ENCODE measurements around the gene RNF14. TPM values are rescaled to one million over a fixed set of nuclear protein-coding genes. Genes with fewer than 3 reads are reported as not detected.
A peak's percentile ranks its signal among the peaks of the same experiment; 100 is the strongest.

RNF14 gene
- total RNA-seq, 1 experiment from 2014 or later, result 29.7 TPM

DNA sequence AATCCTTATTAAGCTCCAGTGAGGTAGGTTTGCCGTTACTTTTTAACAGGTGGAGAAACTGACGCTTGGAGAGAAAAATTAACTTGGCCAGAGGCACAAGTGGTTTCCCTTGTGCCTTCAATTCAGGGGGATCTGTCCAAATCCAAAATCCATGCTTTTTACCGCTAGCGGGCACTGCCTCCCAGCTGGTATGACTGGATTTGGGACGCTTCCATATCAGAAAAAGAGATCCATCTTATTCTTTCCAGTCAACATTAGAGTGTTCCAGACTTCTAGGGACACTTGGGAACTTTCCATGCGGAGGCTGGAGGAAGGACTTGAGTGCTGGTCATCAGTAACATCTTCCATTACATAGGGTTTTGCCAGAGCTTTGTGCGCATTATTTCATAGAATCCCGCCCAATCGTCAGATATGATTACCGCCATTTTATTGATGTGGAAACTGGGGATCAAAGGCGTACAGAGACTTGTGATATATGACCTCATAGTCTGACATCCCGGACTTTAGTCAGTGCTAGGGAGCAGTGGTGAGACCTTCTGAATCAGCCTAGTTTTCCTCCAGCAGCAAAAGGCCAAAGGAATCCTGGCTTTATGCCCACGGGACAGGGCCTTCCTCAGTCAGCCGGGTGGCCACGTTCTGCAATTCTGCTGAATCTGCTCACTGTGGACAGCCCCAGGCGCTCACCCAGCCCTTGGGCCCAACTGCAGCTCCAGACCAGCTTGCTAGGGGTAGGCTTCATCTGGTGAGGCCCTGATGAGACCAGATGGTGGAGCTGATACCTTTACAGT is 45.0 kb downstream of the RNF14 start:
- 0 out of 2 replicates have a peak, but pooled peaks cover 4% of the 10 kb centered on the region for H3K36me3 ChIP-seq (ENCODE audit: low read depth)
- DNase-seq, result peak in 1 of 2 experiments; percentile 10
- H3K9me2 ChIP-seq (ENCODE audit: insufficient read depth), result no peaks in the 10 kb centered on the region
- BruUV-seq (replicated peaks), result TSS peak; percentile 83
- H4K20me1 ChIP-seq (ENCODE audit: insufficient read depth), result no peaks in the 10 kb centered on the region
- CTCF ChIA-PET, result interaction anchor here (0.6 to 0.7 kb wide), 3 partner anchors 117 to 1210 kb away, joined by 3 to 15 read pairs (median 6); no protein-coding TSS in a partner anchor
- no peak for TF ChIP-seq EZH2 (IDR thresholded peaks at IDR 0.05; ENCODE audit: low read depth)
- intact Hi-C loops (cut with micrococcal nuclease; ENCODE audit: unreplicated experiment), result loop anchor here (2.0 kb wide), 2 partner anchors 43 to 45 kb away; no protein-coding TSS in a partner anchor
- peaks cover 32% of the 10 kb centered on the region for H3F3A ChIP-seq (ENCODE audit: insufficient read depth, low read depth)
- peak overlapping the region; percentile 61 for H3K4me3 ChIP-seq
- peaks cover 17% of the 10 kb centered on the region; the same call in 1 of the 2 replicates for H3K79me2 ChIP-seq (ENCODE audit: low read depth)
- no peak overlapping the region for H2AFZ ChIP-seq
- peaks cover 34% of the 10 kb centered on the region for H3K4me1 ChIP-seq (replicated peaks; ENCODE audit: insufficient read depth)
- H3K27me3 ChIP-seq (ENCODE audit: insufficient read depth, low read depth), result no peaks in the 10 kb centered on the region
- H3K27ac ChIP-seq, result peak overlapping the region; percentile 82
- peak overlapping the region; percentile 88 for H3K4me2 ChIP-seq
- POLR2A ChIA-PET (ENCODE audit: unreplicated experiment), result interaction anchor here (0.5 to 0.6 kb wide), 4 partner anchors 10 to 422 kb away, joined by 4 to 6 read pairs (median 5); no protein-coding TSS in a partner anchor
- no peaks in the 10 kb centered on the region for H3K9me3 ChIP-seq (ENCODE audit: insufficient read depth, low read depth)

DNA sequence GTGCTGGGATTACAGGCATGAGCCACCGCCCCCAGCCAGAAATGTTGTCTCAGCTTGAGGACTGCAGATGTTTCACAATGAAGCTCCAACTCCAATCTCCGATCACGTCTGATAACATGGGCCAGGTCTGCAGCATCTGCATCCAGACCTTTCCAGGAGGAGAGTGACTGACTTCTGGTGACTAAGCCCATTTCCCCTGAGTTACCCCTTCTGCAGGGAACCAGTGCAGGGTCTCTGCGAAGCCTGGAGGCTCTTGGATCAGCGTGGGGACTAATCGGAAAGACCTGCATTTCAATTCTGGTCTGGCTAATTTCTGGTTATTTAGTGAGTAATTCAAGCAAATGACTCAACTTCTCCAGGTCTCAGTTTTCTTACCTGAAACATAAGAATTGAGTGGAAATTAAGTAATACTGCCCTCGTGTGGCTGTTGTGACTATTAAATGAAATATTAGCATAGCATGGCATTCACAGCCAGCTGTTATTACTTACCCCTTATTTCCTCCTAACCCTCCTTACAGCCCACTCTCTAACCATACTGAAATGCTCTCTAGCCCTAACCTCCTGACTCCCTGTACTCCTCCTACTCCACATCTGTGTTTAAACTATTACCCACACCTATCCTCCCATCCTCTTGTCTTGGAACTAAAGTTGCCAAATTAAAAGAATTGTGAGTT is 46.1 kb downstream of the RNF14 start:
- CTCF ChIA-PET, result interaction anchor here (0.5 kb wide), 1 partner anchor 456 kb away, joined by 13 read pairs; no protein-coding TSS in a partner anchor
- no TSS peak for BruUV-seq (replicated peaks)
- peaks cover 34% of the 10 kb centered on the region for H3K4me1 ChIP-seq (replicated peaks; ENCODE audit: insufficient read depth)
- H3K27ac ChIP-seq, result peak overlapping the region; percentile 82
- no peak for TF ChIP-seq EZH2 (IDR thresholded peaks at IDR 0.05; ENCODE audit: low read depth)
- TF ChIP-seq, protein P1, sequence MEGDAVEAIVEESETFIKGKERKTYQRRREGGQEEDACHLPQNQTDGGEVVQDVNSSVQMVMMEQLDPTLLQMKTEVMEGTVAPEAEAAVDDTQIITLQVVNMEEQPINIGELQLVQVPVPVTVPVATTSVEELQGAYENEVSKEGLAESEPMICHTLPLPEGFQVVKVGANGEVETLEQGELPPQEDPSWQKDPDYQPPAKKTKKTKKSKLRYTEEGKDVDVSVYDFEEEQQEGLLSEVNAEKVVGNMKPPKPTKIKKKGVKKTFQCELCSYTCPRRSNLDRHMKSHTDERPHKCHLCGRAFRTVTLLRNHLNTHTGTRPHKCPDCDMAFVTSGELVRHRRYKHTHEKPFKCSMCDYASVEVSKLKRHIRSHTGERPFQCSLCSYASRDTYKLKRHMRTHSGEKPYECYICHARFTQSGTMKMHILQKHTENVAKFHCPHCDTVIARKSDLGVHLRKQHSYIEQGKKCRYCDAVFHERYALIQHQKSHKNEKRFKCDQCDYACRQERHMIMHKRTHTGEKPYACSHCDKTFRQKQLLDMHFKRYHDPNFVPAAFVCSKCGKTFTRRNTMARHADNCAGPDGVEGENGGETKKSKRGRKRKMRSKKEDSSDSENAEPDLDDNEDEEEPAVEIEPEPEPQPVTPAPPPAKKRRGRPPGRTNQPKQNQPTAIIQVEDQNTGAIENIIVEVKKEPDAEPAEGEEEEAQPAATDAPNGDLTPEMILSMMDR (conservative IDR thresholded peaks at IDR 0.05), result peak; percentile 69
- no peaks in the 10 kb centered on the region for H3K27me3 ChIP-seq (ENCODE audit: insufficient read depth, low read depth)
- intact Hi-C loops (cut with micrococcal nuclease; ENCODE audit: unreplicated experiment), result loop anchor here (2.0 to 5.0 kb wide), 2 partner anchors 44 to 117 kb away; no protein-coding TSS in a partner anchor
- peaks cover 32% of the 10 kb centered on the region for H3F3A ChIP-seq (ENCODE audit: insufficient read depth, low read depth)
- no peaks in the 10 kb centered on the region for H3K9me3 ChIP-seq (ENCODE audit: insufficient read depth, low read depth)
- peak overlapping the region; percentile 18; the same call in 1 of the 2 replicates for H3K4me3 ChIP-seq
- no peaks in the 10 kb centered on the region for H3K36me3 ChIP-seq (ENCODE audit: low read depth)
- peak overlapping the region; percentile 88 for H3K4me2 ChIP-seq
- DNase-seq, result peak; percentile 34 to 90
- peak overlapping the region; percentile 65; the same call in 1 of the 2 replicates for H2AFZ ChIP-seq
- H3K79me2 ChIP-seq (ENCODE audit: low read depth), result peaks cover 17% of the 10 kb centered on the region; the same call in 1 of the 2 replicates
- H3K9me2 ChIP-seq (ENCODE audit: insufficient read depth), result no peaks in the 10 kb centered on the region
- no peaks in the 10 kb centered on the region for H4K20me1 ChIP-seq (ENCODE audit: insufficient read depth)
- POLR2A ChIA-PET (ENCODE audit: unreplicated experiment), result interaction anchor here (0.6 kb wide), 1 partner anchor 94 kb away, joined by 4 read pairs; no protein-coding TSS in a partner anchor

DNA sequence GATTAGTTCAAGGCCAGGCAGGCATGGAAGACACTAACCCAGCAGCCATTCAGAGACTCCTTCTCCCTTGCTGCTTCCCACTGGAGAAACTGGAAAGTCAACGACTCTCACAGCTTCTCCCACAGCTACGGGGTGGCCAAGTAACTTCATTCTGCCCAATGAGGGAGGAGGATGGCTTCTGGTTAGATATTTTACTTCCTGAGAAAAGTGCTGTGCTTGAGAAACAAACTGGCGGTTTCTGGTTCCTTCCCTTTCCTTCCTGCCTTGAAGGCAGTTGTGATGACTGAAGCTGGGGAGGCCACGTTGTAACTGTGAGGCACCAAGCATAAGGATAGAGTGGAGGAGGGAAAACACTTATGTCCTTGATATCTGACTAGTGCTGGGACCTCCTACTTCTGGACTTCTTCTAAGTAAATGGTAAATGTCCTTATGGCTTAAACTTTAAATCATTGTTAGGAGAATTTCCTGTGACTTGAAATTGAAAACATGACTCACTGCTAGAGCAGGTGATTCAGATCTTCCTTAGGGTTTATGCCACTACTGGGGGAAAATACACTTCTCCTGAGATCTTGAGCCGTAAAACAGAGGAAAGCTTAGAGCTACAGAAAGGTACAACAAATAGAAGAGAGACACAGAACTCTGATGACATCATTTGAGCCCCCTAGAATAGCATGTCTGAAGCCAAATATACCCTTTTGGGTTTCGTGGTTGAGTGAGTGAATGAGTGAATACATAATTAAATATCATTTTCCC is 47.1 kb downstream of the RNF14 start:
- intact Hi-C loops (cut with micrococcal nuclease; ENCODE audit: unreplicated experiment), result loop anchor here (2.0 to 5.0 kb wide), 2 partner anchors 43 to 116 kb away; no protein-coding TSS in a partner anchor
- TF ChIP-seq EZH2 (IDR thresholded peaks at IDR 0.05; ENCODE audit: low read depth), result no peak
- TF ChIP-seq, protein P1 (conservative IDR thresholded peaks at IDR 0.05), result no peak
- Histone ChIP-seq H3K9me3 (ENCODE audit: insufficient read depth, low read depth) (0 out of 2 replicates have a peak, but pooled peaks cover 4% of the 10 kb centered on the region), H4K20me1 (ENCODE audit: insufficient read depth) (no peaks in the 10 kb centered on the region), H3K9me2 (ENCODE audit: insufficient read depth) (no peaks in the 10 kb centered on the region), H3K4me3 (peak overlapping the region; percentile 3; the same call in 1 of the 2 replicates), H2AFZ (peak overlapping the region; percentile 40), H3K27me3 (ENCODE audit: insufficient read depth, low read depth) (no peaks in the 10 kb centered on the region), H3F3A (ENCODE audit: insufficient read depth, low read depth) (peaks cover 32% of the 10 kb centered on the region), H3K36me3 (ENCODE audit: low read depth) (no peaks in the 10 kb centered on the region), H3K27ac (peak overlapping the region; percentile 82), H3K4me2 (peak overlapping the region; percentile 88), H3K79me2 (ENCODE audit: low read depth) (peaks cover 17% of the 10 kb centered on the region; the same call in 1 of the 2 replicates), H3K4me1 (replicated peaks; ENCODE audit: insufficient read depth) (peaks cover 34% of the 10 kb centered on the region)
- DNase-seq, result peak in 1 of 2 experiments; percentile 52
- no TSS peak for BruUV-seq (replicated peaks)
- POLR2A ChIA-PET (ENCODE audit: unreplicated experiment), result interaction anchor here (0.6 kb wide), 2 partner anchors 93 to 137 kb away, joined by 4 to 15 read pairs; partner anchors contain the start of gene PCDH1
- CTCF ChIA-PET, result interaction anchor here (0.5 kb wide), 2 partner anchors 457 to 793 kb away, joined by 4 to 13 read pairs; partner anchors contain the start of gene PCDHB14
